Gastrocnemius medialis (tissue), 4 donors: ENCODE measurements around the gene B4GALT3.

Source experiments
- CTCF ChIP-seq, 5 experiments: fragments of 450-650 bp in 3 of 5; fragments of 200-600 bp in 2 of 5; sonication (generic) in 2 of 5; IDR thresholded peaks in 4 of 5; conservative IDR thresholded peaks in 1 of 5; 1 replicate in 4 of 5; 2 replicates in 1 of 5; pipeline ENCODE4 v1.5.1; 2016 to 2019; ENCODE audit warnings: antibody characterized with exemption in 5 of 5, mild to moderate bottlenecking in 3 of 5, moderate library complexity in 3 of 5
- POLR2A ChIP-seq, 2 donors: fragments of 450-650 bp; IDR thresholded peaks; one replicate each; pipeline ENCODE4 v1.6.1; 2017; ENCODE audit warnings: antibody characterized with exemption in 2 of 2, mild to moderate bottlenecking in 2 of 2, moderate library complexity in 2 of 2

DNA sequence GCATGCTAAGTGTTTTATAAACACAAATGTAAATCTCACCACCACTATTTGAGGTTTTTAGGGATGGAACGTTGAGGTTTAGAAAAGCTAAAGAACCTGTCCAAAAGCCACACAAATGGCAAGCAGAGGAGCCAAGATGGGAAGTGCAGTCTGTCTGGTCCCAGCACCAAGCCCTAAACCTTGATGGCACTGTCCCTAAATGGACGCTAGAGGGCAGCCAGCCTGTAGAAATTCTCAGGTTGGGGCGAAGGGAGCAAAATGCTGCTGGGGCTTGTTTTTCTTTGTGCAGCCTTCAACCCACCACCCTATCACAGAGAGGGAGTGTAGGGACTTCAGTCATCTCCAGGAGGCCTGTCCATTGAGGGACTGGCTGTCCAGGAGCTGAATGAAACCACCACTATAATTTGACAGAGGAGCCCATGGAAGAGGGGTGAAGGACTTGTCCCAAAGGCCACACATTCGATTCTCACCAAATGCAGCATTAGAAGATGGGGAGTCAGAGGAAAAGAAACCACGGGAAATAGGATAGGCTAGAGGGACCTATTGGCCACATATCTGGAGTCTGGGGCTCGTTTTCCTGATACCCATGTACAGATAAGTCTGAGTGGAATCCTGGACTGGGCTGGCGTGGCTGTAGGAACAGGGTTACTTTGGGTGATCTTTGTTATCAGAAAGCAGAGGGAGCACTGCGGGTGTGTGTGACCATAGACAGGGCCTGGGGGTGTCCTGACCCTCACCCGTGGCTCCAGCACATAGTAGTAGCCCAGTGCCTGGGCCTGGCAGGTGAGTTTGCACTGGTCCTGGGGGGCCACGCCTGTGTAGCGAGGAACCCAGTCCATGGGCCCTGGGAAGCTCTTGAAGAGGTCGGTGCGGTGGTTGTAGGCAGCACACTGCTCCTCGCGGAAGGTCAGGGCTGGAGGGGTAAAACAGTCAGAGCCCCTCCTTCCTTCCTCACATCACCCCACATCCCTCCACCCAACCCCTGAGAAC, 15.5 kb upstream of the B4GALT3 start:
- TF ChIP-seq POLR2A (IDR thresholded peaks at IDR 0.05): no peak
- peak; percentile 71 to 89 (median 75) for TF ChIP-seq CTCF (IDR thresholded peaks at IDR 0.05 in 4 of 5, conservative IDR thresholded peaks at IDR 0.05 in 1 of 5)
